SH-SY5Y (cell line): ENCODE data around the gene SNAP25.

Source experiments
- GATA2 ChIP-seq: IDR thresholded peaks from 2 replicates; pipeline ENCODE4 v1.6.1; 2011; ENCODE audit warnings: mild to moderate bottlenecking, low read depth, low read length
- GATA3 ChIP-seq: IDR thresholded peaks from 2 replicates; pipeline ENCODE4 v1.6.1; 2011; ENCODE audit warnings: low read depth, mild to moderate bottlenecking, low read length, moderate library complexity

SNAP25 gene

DNA sequence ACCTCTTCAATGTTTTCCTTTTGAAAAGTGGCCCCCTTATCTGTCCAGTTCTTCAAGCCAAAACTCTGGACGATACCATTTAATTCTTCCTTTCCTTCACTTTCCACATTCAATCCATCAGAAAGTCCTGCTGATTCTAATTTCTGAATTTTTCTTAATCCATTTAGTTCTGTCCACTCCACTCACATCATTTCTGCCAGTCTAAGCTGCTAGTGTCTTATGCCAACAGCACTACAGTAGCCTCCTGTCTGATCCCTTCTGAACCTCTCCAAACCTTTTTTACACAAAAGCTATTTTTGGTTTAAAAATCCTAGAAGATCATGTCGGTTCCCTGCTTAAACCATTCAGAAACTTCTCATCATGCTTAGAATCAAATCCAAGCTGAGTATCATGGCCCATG, 24.5 kb upstream of the SNAP25 start:
- TF ChIP-seq GATA3, result no peak

GRCh38 chr20:10200330-10200729, 18.3 kb upstream of the SNAP25 start:
- TF ChIP-seq GATA2 (no peak), GATA3 (no peak)

GRCh38 chr20:10201321-10201870, 17.2 kb upstream of the SNAP25 start:
- TF ChIP-seq GATA2 (no peak), GATA3 (no peak)

GRCh38 chr20:10209091-10209490, 9.5 kb upstream of the SNAP25 start:
- TF ChIP-seq GATA2 (no peak), GATA3 (no peak)

DNA sequence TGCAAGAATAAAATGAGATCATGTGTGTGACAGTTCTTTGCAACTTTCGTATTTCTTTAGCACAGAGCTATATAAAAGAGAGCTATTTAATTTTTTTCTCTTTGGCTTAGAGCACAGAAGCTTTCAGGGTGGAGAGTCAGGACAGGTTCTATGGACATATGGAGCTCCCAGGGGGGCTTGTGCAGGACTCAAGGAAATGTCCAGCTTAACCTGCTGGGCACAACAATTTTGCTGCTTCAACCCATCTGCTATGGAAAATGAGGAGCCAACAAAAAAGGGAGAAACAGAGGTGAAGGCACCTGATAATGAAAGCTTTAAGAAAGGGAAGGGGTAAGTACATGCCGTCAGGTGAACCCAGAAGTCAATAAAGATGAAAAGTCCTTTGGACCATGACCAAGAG, 5.1 kb upstream of the SNAP25 start:
- TF ChIP-seq GATA3 (no peak), GATA2 (no peak)

DNA sequence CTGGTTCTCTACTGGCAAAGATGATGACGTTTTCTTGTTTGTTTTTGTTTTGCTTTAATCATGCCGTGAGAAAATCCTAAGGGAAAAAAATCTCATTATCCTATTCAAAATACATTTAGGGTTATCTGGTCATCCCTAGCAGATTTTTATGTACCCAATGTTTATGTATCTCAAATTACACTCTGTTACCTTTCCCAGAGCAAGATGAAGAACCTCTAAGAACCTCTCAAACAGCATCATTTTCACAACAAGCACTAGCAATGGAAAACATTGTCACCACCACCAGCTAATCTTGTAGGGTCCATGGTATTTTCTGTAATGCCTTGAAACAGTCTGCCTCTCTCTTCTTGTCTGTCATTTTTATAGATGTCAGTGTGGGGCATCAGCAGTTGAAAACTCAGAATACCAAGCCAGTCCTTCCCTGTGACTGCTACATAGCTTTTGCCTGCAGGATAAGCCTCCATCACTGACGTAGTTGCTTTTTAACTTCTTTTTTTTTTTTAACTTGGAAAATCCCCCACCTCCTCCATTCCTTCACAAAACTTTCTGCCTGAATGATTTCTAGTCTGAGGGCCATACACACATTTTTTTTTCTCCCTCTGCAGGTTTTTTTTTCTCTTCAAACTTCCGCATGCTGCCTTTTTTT, 2.4 kb upstream of the SNAP25 start:
- no peak for TF ChIP-seq GATA2
- no peak for TF ChIP-seq GATA3

GRCh38 chr20:10217721-10218410, 764 bp upstream of the SNAP25 start:
- TF ChIP-seq GATA3 (no peak), GATA2 (no peak)

DNA sequence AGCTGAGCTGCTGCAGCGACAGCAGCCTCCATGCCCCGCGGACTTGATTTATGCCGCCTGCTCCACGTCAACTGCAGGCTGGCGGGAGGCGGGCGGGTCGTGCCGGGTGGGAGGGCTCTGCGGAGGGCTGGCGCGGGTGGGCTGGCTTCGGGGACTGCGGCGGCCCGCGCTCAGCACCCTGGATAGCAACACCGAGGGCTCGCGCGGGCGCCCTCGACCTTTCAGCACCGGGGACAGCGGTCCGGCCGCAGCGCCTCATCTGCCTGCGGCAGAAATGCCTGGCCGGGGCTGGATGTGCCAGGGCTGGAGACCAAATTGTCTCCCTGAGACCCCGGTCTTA, 792 bp downstream of the SNAP25 start:
- TF ChIP-seq GATA2 (no peak), GATA3 (no peak)

DNA sequence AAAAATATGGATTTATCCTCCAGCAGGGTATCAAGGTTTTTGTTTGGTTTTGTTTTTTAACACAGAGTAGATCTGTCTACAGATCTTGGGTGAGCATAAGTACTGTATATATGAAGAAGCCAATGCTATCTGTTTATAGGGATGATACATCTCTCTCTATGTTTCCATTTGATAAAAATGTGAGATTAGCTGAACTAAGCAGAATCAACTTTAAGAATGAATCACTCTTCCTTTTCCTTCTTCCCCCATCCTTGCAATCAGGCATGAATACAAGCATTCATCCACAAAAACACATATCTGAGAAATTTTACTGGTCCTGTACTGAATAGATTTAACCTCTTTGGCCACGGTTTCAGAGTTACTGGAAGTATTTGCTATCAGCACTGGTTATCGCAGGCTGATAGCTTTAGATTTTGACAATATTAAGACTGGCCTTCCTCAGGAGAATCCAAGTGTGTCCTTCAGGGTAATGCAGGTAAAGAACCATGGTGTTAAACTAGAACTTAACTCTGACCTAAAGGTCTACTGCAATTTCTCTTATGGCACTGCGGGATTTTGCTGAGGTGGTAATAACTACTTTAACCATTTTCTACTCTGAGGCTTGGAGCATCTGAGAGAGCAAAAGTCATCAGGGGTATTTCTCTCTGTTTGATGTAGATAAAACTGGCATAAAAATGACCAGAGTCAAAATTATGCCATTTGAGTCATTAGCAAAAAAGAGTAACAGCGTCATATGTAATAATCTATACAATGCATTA, 1.5 kb downstream of the SNAP25 start:
- TF ChIP-seq GATA2 (no peak), GATA3 (peak; percentile 14; the same call in 1 of the 2 replicates)

- TF ChIP-seq GATA2, result no peak
- TF ChIP-seq GATA3, result no peak
These were observed 2.4 kb downstream of the SNAP25 start for GRCh38 chr20:10221021-10221420.

- TF ChIP-seq GATA2 (no peak), GATA3 (no peak)
These were observed 6.9 kb downstream of the SNAP25 start for GRCh38 chr20:10225439-10226060.

DNA sequence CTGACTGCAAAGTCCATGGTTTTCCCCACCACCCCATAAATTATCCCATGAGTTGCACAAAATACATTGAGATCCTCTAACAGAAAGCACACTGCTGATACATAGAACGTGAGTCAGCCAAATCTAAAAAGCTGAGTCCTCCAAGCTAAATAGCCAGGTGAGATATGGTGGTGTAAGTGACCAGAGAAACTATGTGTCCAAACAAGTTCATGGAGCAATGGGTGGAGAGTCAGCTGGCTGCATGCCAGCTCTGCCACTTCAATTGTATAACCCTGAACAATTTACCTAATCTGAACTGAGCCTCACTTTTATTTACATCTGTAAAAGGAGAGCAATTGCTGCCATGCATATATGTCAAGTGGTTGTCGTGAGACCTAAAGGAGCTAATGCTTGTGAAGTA, 9.7 kb downstream of the SNAP25 start:
- TF ChIP-seq GATA2, result no peak
- no peak for TF ChIP-seq GATA3

- TF ChIP-seq GATA3 (no peak), GATA2 (no peak)
These were observed 12.7 kb downstream of the SNAP25 start for GRCh38 chr20:10231290-10231689.

- TF ChIP-seq GATA3 (no peak), GATA2 (no peak)
These were observed 18.2 kb downstream of the SNAP25 start for GRCh38 chr20:10236540-10237533.
